Vagina (tissue), 2 donors: ENCODE measurements around the gene PCNX2.

ENCODE experiments used
- CTCF ChIP-seq, 3 experiments: fragments of 450-650 bp in 2 of 3; fragments of 200-600 bp in 1 of 3; sonication (generic) in 1 of 3; IDR thresholded peaks; one replicate each; pipeline ENCODE4 v1.5.1; 2017 to 2019; ENCODE audit warnings: antibody characterized with exemption in 3 of 3, mild to moderate bottlenecking in 2 of 3, moderate library complexity in 2 of 3
- POLR2A ChIP-seq, 2 donors: fragments of 450-650 bp; IDR thresholded peaks; one replicate each; pipeline ENCODE4 v1.6.1; 2017; ENCODE audit warnings: antibody characterized with exemption in 2 of 2, mild to moderate bottlenecking in 2 of 2, moderate library complexity in 2 of 2
- POLR2AphosphoS5 ChIP-seq, 2 donors: sonication (generic); formaldehyde crosslinking; IDR thresholded peaks; one replicate each; pipeline ENCODE4 v1.9.0; 2017; ENCODE audit warnings: antibody characterized with exemption in 2 of 2, mild to moderate bottlenecking in 2 of 2, low read depth in 1 of 2; ENCODE audit not compliant: insufficient read depth in 1 of 2

GRCh38 chr1:233127157-233127556, 168.4 kb downstream of the PCNX2 start:
- TF ChIP-seq CTCF (IDR thresholded peaks at IDR 0.05) (no peak), POLR2AphosphoS5 (IDR thresholded peaks at IDR 0.05; ENCODE audit: insufficient read depth in 1 of 2, low read depth in 1 of 2) (no peak), POLR2A (IDR thresholded peaks at IDR 0.05) (no peak)
